HepG2 (cell line): ENCODE measurements around the gene FGD3. TPM values are rescaled to one million over a fixed set of nuclear protein-coding genes. Genes with fewer than 3 reads are reported as not detected.

Source experiments
- ATAC-seq: fragments of 200-7000 bp; cut with Tn5 transposase; 3 replicates; pipeline ENCODE4 v1.9.1; 2020; ENCODE audit warnings: mild to moderate bottlenecking, moderate library complexity
- BruUV-seq: library from RNA; stranded (reverse); fragments of 400-500 nt; replicated peaks from 2 replicates; lab custom pipeline; 2021; lab: Mats Ljungman, UMichigan
- CTCF ChIA-PET: fragments of 300-600 bp; formaldehyde crosslinking; extraction: SDS; loops from one replicate; lab custom pipeline; 2021; ENCODE audit warnings: low total read pairs, inconsistent platforms, low intra/inter-chr PET ratio; lab: Yijun Ruan, JAX
- POLR2A ChIA-PET: fragments of 350-600 bp; sonication (Branson Sonifier 250); formaldehyde crosslinking; loops from one replicate; lab custom pipeline; 2020; ENCODE audit warnings: antibody characterized with exemption, inconsistent platforms; lab: Yijun Ruan, JAX
- DNase-seq: peaks from one replicate; pipeline ENCODE4 v3.0.0-alpha.2; 2015; ENCODE audit warnings: low spot score
- FAIRE-seq: peaks from 3 replicates; lab custom pipeline; 2011; peaks lifted over from hg19 to GRCh38; lab: Jason Lieb, UNC
- H2AFZ ChIP-seq: one replicate; pipeline ENCODE4 v1.6.1; 2011; ENCODE audit warnings: low read length, inconsistent platforms
- H3K27ac ChIP-seq: fragments of 300-600 bp; 3 replicates; pipeline ENCODE4 v1.8.0; 2011; ENCODE audit warnings: mixed run types, mild to moderate bottlenecking, mixed read lengths, low read length, inconsistent platforms; ENCODE audit not compliant: insufficient read depth; ENCODE audit errors: extremely low read length
- H3K27me3 ChIP-seq, 2 experiments: fragments of 200-600 bp in 1 of 2; 2 replicates in 1 of 2; 3 replicates in 1 of 2; pipeline versions ENCODE4 v1.6.0 to v1.8.0; 2011; ENCODE audit warnings: low read length in 2 of 2, mild to moderate bottlenecking in 2 of 2, moderate library complexity in 2 of 2, inconsistent platforms in 1 of 2; ENCODE audit not compliant: insufficient read depth in 2 of 2, control insufficient read depth in 1 of 2
- H3K36me3 ChIP-seq, 2 experiments: fragments of 200-600 bp in 1 of 2; replicated peaks in 1 of 2; 2 replicates in 1 of 2; 3 replicates in 1 of 2; pipeline versions ENCODE4 v1.5.1 to v1.8.0; 2011; ENCODE audit warnings: low read length in 2 of 2, inconsistent platforms in 1 of 2; ENCODE audit not compliant: insufficient read depth in 2 of 2, control insufficient read depth in 1 of 2
- H3K4me1 ChIP-seq: 2 replicates; pipeline ENCODE4 v1.5.1; 2012; ENCODE audit warnings: low read length, inconsistent platforms; ENCODE audit not compliant: insufficient read depth
- H3K4me2 ChIP-seq: 2 replicates; pipeline ENCODE4 v1.6.0; 2011; ENCODE audit warnings: low read depth, low read length, inconsistent platforms
- H3K4me3 ChIP-seq, 3 experiments: fragments of 200-600 bp in 1 of 3; sonication (generic), shearing (Covaris generic) in 1 of 3; replicated peaks in 1 of 3; 2 replicates each; pipeline ENCODE4 v1.5.1; 2011 to 2016; ENCODE audit warnings: low read length in 3 of 3, inconsistent platforms in 2 of 3, low read depth in 2 of 3, mild to moderate bottlenecking in 2 of 3, control low read depth in 1 of 3, mixed read lengths in 1 of 3; ENCODE audit not compliant: insufficient read depth in 1 of 3
- H3K79me2 ChIP-seq: one replicate; pipeline ENCODE4 v1.6.1; 2011; ENCODE audit warnings: low read length, inconsistent platforms; ENCODE audit not compliant: insufficient read depth
- H3K9ac ChIP-seq: 2 replicates; pipeline ENCODE4 v1.6.0; 2011; ENCODE audit warnings: mild to moderate bottlenecking, low read depth, low read length, inconsistent platforms; ENCODE audit not compliant: insufficient read depth
- H3K9me3 ChIP-seq: 2 replicates; pipeline ENCODE4 v1.5.1; 2012; ENCODE audit warnings: mild to moderate bottlenecking, low read length
- H4K20me1 ChIP-seq: 2 replicates; pipeline ENCODE4 v1.6.0; 2011; ENCODE audit warnings: inconsistent platforms, mild to moderate bottlenecking, low read length, moderate library complexity; ENCODE audit not compliant: insufficient read depth
- CENPT ChIP-seq: sonication (generic); formaldehyde crosslinking; IDR thresholded peaks from 2 replicates; pipeline ENCODE4 v1.8.0; 2022; ENCODE audit warnings: low read depth, mild to moderate bottlenecking, moderate library complexity, missing genetic modification reagents
- HNF4A ChIP-seq: sonication (generic); formaldehyde crosslinking; IDR thresholded peaks from 2 replicates; pipeline ENCODE4 v1.4.0; 2020; ENCODE audit warnings: missing genetic modification reagents
- MAFF ChIP-seq: IDR thresholded peaks from 2 replicates; pipeline ENCODE4 v1.6.1; 2011; ENCODE audit warnings: low read depth, low read length, improper control_type of control experiment
- MAFK ChIP-seq, 2 experiments: IDR thresholded peaks in 1 of 2; conservative IDR thresholded peaks in 1 of 2; 2 replicates each; pipeline ENCODE4 v1.6.1; 2011; ENCODE audit warnings: improper control_type of control experiment in 2 of 2, low read length in 2 of 2
- RARA ChIP-seq: IDR thresholded peaks from 2 replicates; pipeline ENCODE4 v1.6.1; 2016; ENCODE audit warnings: missing genetic modification reagents, missing compliant biosample characterization
- RFXAP ChIP-seq: sonication (generic); formaldehyde crosslinking; IDR thresholded peaks from 2 replicates; pipeline ENCODE4 v1.4.0; 2020; ENCODE audit warnings: missing genetic modification reagents, borderline replicate concordance
- SMAD9 ChIP-seq: sonication (generic); formaldehyde crosslinking; IDR thresholded peaks from 2 replicates; pipeline ENCODE4 v1.5.1; 2020; ENCODE audit warnings: mild to moderate bottlenecking, missing genetic modification reagents
- STAT5B ChIP-seq: sonication (generic); formaldehyde crosslinking; IDR thresholded peaks from 2 replicates; pipeline ENCODE4 v1.4.0; 2020; ENCODE audit warnings: missing genetic modification reagents
- ZNF224 ChIP-seq: sonication (generic); formaldehyde crosslinking; IDR thresholded peaks from 2 replicates; pipeline ENCODE4 v1.5.0; 2020; ENCODE audit warnings: mild to moderate bottlenecking, missing genetic modification reagents
- ZNF225 ChIP-seq: sonication (generic); formaldehyde crosslinking; IDR thresholded peaks from 2 replicates; pipeline ENCODE4 v1.4.0; 2020; ENCODE audit warnings: mild to moderate bottlenecking, missing genetic modification reagents
- ZNF296 ChIP-seq: sonication (generic); formaldehyde crosslinking; conservative IDR thresholded peaks from 2 replicates; pipeline ENCODE4 v1.5.0; 2020; ENCODE audit warnings: mild to moderate bottlenecking, missing genetic modification reagents
- ZNF792 ChIP-seq: IDR thresholded peaks from 2 replicates; pipeline ENCODE4 v1.6.1; 2016
- WGBS: methylation state at CpG from one replicate; pipeline ENCODE4 v1.1.6; 2017; ENCODE audit warnings: low lambda C conversion rate; 5-methylcytosine and 5-hydroxymethylcytosine counted together
- in situ Hi-C: cut with HindIII; loops from 2 replicates; pipeline ENCODE4 v1.10.0; 2017; ENCODE audit warnings: low pct_unique_long_range_greater_than_20kb; ENCODE audit not compliant: extremely low pct_ligation_motif_present
- intact Hi-C: fragments of 100-400 bp; cut with micrococcal nuclease; formaldehyde crosslinking; loops from one replicate; pipeline ENCODE4 v1.10.0; 2022; ENCODE audit not compliant: unreplicated experiment
- polyA plus RNA-seq, 8 experiments: library from polyadenylated mRNA; depleted of rRNA in 3 of 8; stranded (reverse) in 7 of 8; unstranded in 1 of 8; fragments of >200 nt; fragmentation: Illumina TruSeq in 4 of 8; extraction: Trizol in 4 of 8; gene quantifications; 2 replicates each; pipeline versions ENCODE4 v1.2.1 to v1.2.3, GENCODE V29; 2011 to 2016; ENCODE audit warnings: low read depth in 4 of 8, missing spikeins in 1 of 8, mixed read lengths in 1 of 8; ENCODE audit not compliant: insufficient read depth in 1 of 8
- total RNA-seq, 5 experiments: library from RNA; depleted of rRNA; stranded (reverse); fragments of >200 nt; fragmentation: Illumina TruSeq; extraction: Trizol; gene quantifications; 2 replicates each; pipeline ENCODE4 v1.2.3, GENCODE V29; 2016; ENCODE audit warnings: low read depth in 1 of 5

Gene FGD3
- total and polyA plus RNA-seq, 2 of the 13 experiments (the other 11 are each of a cell fraction or from before 2014, with no cell fraction given), result 0.53 to 1.1 TPM

DNA sequence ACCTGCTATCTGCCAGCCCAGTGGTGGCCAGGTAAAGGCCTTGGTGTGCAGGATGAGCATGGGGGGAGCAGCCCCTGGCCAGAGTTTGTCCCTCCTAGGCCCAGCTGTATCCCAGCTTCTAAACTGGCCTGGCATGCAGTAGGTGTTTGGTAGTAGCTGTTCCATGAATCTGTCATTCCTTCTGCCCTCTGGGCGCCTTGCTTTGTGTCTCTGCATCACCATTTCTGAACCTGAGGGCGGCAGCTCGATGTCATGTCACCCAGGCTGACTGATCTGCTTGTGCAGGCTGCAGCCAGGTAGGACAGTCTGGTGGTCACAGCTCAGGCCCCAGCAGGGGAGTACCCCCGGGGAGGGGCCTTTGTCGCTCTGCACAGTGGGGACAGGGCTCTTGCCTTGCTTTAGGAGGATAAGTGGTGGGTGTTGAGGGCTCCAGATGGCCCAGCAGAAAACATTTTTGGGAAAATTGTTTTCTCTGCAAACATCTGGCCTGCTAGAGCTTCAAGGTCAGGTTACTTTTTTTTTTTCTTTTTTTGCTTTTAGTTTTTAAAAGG, 106.5 kb downstream of the FGD3 start:
- peaks cover 67% of the 10 kb centered on the region for H3K4me1 ChIP-seq
- intact Hi-C loops (no loop called here), in situ Hi-C loops (no loop called here)
- H3K36me3 ChIP-seq, result no peaks in the 10 kb centered on the region
- TF ChIP-seq ZNF792 (CRISPR knock-in tag), result no peak
- no peak for TF ChIP-seq ZNF296 (CRISPR knock-in tag)
- TF ChIP-seq ZNF224 (CRISPR knock-in tag), result no peak
- TF ChIP-seq CENPT (CRISPR knock-in tag), result no peak
- TF ChIP-seq RFXAP (CRISPR knock-in tag), result no peak
- TF ChIP-seq ZNF225 (CRISPR knock-in tag), result no peak
- TF ChIP-seq HNF4A (CRISPR knock-in tag), result no peak
- H3K9me3 ChIP-seq, result no peaks in the 10 kb centered on the region
- peak overlapping the region; percentile 33 for H3K4me2 ChIP-seq
- WGBS, result 27% methylated on average over 3 of the region's 5 CpGs
- H3K9ac ChIP-seq, result no peak overlapping the region
- H3K79me2 ChIP-seq, result no peaks in the 10 kb centered on the region
- DNase-seq (no peak), FAIRE-seq (no peak), ATAC-seq (no peak)
- no peaks in the 10 kb centered on the region for H4K20me1 ChIP-seq
- no peak overlapping the region for H2AFZ ChIP-seq
- H3K4me3 ChIP-seq, result no peak overlapping the region
- H3K27me3 ChIP-seq, result peaks cover 10 to 39% of the 10 kb centered on the region in 2 experiments; a peak in 3 of 5 replicates
- no TSS peak for BruUV-seq
- no peak overlapping the region for H3K27ac ChIP-seq
- POLR2A ChIA-PET, result no interaction called here
- CTCF ChIA-PET, result no interaction called here

GRCh38 chr9:93054758-93055704, 107.7 kb downstream of the FGD3 start:
- BruUV-seq, result no TSS peak
- H4K20me1 ChIP-seq, result no peaks in the 10 kb centered on the region
- 11% methylated on average over 10 of the region's 11 CpGs for WGBS
- H3K27me3 ChIP-seq, result peaks cover 10 to 33% of the 10 kb centered on the region in 2 experiments; a peak in 3 of 5 replicates
- no peaks in the 10 kb centered on the region for H3K36me3 ChIP-seq
- no peaks in the 10 kb centered on the region for H3K9me3 ChIP-seq
- no peak overlapping the region for H2AFZ ChIP-seq
- peaks cover 66% of the 10 kb centered on the region for H3K4me1 ChIP-seq
- no peak for TF ChIP-seq SMAD9 (CRISPR knock-in tag)
- TF ChIP-seq MAFF, result 0 out of 2 replicates have a peak, but pooled peaks have one; percentile 16
- no peak for TF ChIP-seq RARA
- TF ChIP-seq STAT5B (CRISPR knock-in tag), result no peak
- peak; percentile 49 to 56 for TF ChIP-seq MAFK (conservative IDR thresholded peaks at IDR 0.05 in 1 of 2, IDR thresholded peaks at IDR 0.05 in 1 of 2; ENCODE audit: low read length in 2 of 2)
- no peak overlapping the region for H3K4me2 ChIP-seq
- no peak for DNase-seq
- H3K4me3 ChIP-seq, result no peak overlapping the region
- no peaks in the 10 kb centered on the region for H3K79me2 ChIP-seq
- H3K27ac ChIP-seq, result no peak overlapping the region
- no peak for FAIRE-seq
- ChIA-PET CTCF (no interaction called here), POLR2A (no interaction called here)
- H3K9ac ChIP-seq, result no peak overlapping the region
- intact Hi-C loops, result loop anchor here (5.0 kb wide), 1 partner anchor 53 kb away; no protein-coding TSS in a partner anchor
- in situ Hi-C loops, result no loop called here
- ATAC-seq, result no peak
